Measurements from ENCODE around the gene RNF151. TPM values are rescaled to one million over a fixed set of nuclear protein-coding genes. Genes with fewer than 3 reads are reported as not detected.
A peak's percentile ranks its signal among the peaks of the same experiment; 100 is the strongest.

The RNF151 gene
- total and polyA plus RNA-seq, 8 donors: 0.12 to 0.61 TPM; not detected in 6

DNA sequence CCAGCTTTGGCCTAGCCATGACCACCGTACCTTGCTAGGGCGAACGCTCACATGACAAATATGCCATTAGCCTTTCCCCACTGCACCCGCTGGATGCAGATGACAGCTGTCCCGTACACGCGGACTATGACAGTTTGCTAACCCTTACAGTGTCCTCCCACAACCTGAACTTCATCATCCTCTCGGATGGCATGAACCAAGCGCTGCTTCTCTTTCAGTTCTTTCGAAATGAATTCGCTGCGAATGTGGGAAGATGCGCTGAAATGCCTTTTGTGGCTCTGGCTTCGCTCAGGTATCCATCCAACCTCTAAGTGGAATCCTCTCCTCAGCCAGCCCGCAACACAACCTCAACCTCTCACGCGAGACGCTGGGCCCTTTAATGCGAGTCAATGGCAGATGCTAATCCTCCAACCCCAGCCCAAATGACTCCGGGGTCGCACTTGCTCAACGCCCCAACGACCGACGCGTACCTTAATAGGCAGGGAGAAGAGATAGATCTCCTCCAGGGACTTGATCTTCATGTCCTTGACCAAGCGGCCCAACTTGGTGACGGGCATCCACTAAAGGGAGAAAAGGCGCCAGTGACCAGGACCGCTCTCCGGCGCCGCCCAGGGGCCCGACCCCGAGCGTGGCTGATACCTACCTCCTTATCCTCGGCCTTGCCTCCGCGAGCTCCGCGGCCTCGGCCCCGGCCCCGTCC lies 2.7 kb upstream of the RNF151 start:
- Histone ChIP-seq H3K9me3 (no peaks in the 10 kb centered on the region), H3K4me1 (peaks cover 0 to 22% (median 20%) of the 10 kb centered on the region in 3 donors), H3K27me3 (no peaks in the 10 kb centered on the region), H3K36me3 (peaks cover 0 to 20% (median 10%) of the 10 kb centered on the region in 3 donors), H3K27ac (peak overlapping the region; percentile 89 to 96 (median 92)), H3K4me3 (peak overlapping the region; percentile 74 to 96 (median 88))
- DNase-seq (peak in 1 of 6 donors; percentile 76), FAIRE-seq (no peak), ATAC-seq (peak in 3 of 4 donors; percentile 30 to 46 (median 30))
- TF ChIP-seq, protein P1, sequence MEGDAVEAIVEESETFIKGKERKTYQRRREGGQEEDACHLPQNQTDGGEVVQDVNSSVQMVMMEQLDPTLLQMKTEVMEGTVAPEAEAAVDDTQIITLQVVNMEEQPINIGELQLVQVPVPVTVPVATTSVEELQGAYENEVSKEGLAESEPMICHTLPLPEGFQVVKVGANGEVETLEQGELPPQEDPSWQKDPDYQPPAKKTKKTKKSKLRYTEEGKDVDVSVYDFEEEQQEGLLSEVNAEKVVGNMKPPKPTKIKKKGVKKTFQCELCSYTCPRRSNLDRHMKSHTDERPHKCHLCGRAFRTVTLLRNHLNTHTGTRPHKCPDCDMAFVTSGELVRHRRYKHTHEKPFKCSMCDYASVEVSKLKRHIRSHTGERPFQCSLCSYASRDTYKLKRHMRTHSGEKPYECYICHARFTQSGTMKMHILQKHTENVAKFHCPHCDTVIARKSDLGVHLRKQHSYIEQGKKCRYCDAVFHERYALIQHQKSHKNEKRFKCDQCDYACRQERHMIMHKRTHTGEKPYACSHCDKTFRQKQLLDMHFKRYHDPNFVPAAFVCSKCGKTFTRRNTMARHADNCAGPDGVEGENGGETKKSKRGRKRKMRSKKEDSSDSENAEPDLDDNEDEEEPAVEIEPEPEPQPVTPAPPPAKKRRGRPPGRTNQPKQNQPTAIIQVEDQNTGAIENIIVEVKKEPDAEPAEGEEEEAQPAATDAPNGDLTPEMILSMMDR (IDR thresholded peaks at IDR 0.05): no peak
- intact Hi-C loops (cut with DNase I): no loop called here
- WGBS, 2 donors: 8 to 10% methylated on average over 40 to 44 of the region's 44 CpGs

DNA sequence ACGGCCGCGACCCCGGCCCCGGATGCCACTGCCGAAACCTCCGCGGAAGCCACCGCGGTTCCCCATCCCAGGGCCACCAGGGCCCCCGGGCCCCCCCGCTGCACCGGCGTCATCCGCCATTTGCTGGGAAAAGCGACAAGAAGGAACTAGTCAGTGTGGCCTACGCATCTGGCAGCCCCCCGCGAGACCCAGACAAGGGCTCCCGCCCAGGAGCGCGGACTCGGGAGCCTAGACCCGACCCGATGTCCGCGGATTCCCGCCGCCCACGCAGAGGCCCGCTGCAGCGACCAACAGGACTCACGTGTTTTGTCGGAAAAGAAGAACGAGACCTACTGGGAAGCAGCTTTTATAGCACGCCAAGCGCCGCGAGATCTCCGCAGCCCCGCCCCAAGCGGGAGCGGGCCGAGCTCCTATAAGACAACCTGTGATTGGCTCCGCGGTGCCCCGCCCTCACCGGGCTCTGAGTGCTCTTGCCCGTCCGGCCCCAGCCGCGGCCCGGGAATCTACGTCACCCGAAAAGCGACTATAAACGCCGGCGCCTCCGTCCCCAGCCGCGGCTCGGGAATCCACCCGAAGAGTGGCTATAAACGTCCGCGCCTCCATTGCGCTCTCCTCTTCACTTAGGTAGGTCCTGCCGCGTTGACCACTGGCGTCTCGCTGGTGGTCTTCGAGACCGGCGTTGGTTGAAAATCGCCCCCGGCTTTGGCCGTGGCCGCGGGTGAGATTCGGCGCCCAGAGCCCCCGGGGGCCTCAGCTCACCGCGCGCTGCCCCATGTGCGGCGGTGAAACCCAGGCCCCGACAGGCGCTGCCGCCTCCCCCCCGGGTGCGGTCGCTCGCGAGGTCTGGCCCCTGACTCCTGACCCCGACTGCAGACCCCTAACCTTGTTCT lies 1.9 kb upstream of the RNF151 start, which contains the start of gene RPS2:
TSS of gene RPS2 (minus strand) at position 321 of the 890 bp plus-strand sequence. CDS start at position 120, 201 bp downstream.
- Histone ChIP-seq H3K27ac (peak within 1 kb of the TSS; percentile 89 to 96 (median 92)), H3K4me1 (peaks cover 0 to 21% (median 20%) of the 10 kb centered on the region in 3 donors), H3K27me3 (no peaks in the 10 kb centered on the region), H3K36me3 (peaks cover 0 to 20% (median 10%) of the 10 kb centered on the region in 3 donors), H3K4me3 (peak within 1 kb of the TSS; percentile 74 to 96 (median 88)), H3K9me3 (no peaks in the 10 kb centered on the region)
- peak; percentile 98 to 100 (median 98) for DNase-seq
- peak; percentile 60 for FAIRE-seq
- TF ChIP-seq, protein P1 (IDR thresholded peaks at IDR 0.05): no peak
- intact Hi-C loops (cut with DNase I): no loop called here
- ATAC-seq: peak; percentile 91 to 97 (median 93)
- 0 to 1% methylated on average over 89 to 97 of the region's 97 CpGs for WGBS, 2 donors

DNA sequence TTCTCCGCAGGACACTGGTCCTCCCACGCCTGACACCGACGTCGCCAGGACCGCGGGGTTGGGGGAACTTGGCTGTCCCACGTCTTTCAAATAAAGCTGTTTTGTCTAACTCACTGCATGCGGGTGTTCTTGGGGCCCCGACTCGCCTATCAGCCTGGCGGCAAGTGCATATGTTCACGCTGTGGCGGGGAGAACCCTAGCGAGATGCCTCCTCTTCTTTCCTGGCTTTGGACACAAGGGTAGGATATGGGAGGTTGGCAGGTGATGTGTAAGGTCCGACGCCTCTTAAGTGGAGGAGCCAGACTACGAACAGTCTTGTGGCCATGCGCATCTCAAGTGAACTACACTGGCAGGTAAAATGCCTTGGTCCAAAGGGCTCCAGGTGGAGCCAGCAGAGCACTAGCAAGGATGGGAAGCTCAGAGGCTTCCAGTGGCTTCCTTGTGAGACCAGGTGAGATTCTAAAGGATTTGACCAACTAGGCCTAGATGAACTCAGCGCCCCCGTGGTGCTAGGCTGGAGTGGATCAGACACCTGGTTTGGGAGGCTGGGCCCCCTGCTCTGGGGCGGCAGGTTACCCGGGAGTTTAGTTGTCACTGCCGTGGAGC lies 1.2 kb upstream of the RNF151 start:
- intact Hi-C loops (cut with DNase I): no loop called here
- Histone ChIP-seq H3K9me3 (no peaks in the 10 kb centered on the region), H3K27ac (peak overlapping the region; percentile 89 to 96 (median 92)), H3K4me1 (peaks cover 0 to 19% (median 18%) of the 10 kb centered on the region in 3 donors), H3K4me3 (peak overlapping the region; percentile 74 to 96 (median 88)), H3K36me3 (peaks cover 0 to 20% (median 10%) of the 10 kb centered on the region in 3 donors), H3K27me3 (no peaks in the 10 kb centered on the region)
- 15 to 17% methylated on average over 24 of the region's 24 CpGs for WGBS, 2 donors
- TF ChIP-seq, protein P1 (IDR thresholded peaks at IDR 0.05): no peak
- FAIRE-seq (no peak), ATAC-seq (peak in 3 of 4 donors; percentile 1 to 5 (median 2)), DNase-seq (peak in 2 of 6 donors; percentile 42 to 78)

DNA sequence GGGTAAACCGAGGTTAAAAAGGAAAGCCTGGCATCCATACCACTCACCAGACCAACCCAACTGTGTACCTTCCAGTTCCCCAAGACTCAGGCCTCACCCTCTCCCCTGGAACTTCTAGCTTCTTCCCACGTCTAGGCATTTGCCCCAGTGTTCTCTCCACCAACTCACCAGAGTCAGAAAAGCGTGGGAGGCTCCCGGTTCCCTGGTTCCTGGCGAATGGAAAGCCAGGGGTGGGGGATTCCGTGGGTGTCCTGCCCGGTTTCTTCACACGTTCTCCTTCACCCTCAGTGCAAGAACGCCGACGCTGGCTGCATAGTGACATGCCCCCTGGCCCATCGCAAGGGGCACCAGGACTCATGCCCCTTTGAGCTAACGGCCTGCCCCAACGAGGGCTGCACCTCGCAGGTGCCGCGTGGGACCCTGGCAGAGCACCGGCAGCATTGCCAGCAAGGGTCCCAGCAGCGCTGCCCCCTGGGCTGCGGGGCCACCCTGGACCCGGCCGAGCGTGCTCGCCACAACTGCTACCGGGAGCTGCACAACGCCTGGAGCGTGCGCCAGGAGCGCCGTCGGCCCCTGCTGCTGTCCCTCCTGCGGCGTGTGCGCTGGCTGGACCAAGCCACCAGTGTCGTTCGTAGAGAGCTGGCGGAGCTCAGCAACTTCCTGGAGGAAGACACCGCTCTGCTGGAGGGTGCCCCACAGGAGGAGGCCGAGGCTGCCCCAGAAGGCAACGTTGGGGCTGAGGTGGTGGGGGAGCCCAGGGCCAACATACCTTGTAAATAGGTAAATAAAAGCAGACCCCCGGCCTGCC lies 1.7 kb downstream of the RNF151 start:
- WGBS, 2 donors: 86 to 90% methylated on average over 41 of the region's 41 CpGs
- ATAC-seq (no peak), FAIRE-seq (no peak), DNase-seq (peak in 2 of 6 donors; percentile 45 to 67)
- Histone ChIP-seq H3K27me3 (no peaks in the 10 kb centered on the region), H3K36me3 (no peaks in the 10 kb centered on the region), H3K4me3 (no peak overlapping the region), H3K27ac (no peak overlapping the region), H3K9me3 (no peaks in the 10 kb centered on the region), H3K4me1 (peaks cover 0 to 23% (median 15%) of the 10 kb centered on the region in 3 donors)
- intact Hi-C loops (cut with DNase I): no loop called here
- TF ChIP-seq, protein P1 (IDR thresholded peaks at IDR 0.05): no peak

Data from pancreas (tissue), 10 donors.